T-helper 1 cell (primary cell): Measurements from ENCODE around the gene NPY.

Source experiments
- DNase-seq, 5 donors: peaks; one replicate each; pipeline ENCODE4 v3.0.0-alpha.2; 2012 to 2020

The NPY gene

DNA sequence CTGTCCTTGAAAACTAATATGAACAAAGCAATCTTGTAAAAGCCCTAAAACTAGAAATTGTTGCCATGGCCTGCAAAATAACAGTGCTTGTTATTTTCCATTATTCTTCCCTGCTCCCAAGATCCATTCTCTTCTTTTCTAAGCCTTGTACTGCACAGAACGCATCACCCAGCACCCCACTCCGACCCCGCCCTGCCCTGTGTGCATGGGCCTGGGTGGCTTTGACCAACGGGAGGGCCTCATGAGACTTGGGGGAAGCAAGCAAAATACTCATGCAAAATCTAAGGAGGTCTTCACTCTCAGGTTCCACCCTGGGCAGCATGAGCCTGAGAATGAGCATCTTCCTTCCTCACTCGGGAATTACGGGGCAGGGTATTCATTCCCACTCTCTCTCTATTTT lies 32.4 kb downstream of the NPY start:
- no peak for DNase-seq

DNA sequence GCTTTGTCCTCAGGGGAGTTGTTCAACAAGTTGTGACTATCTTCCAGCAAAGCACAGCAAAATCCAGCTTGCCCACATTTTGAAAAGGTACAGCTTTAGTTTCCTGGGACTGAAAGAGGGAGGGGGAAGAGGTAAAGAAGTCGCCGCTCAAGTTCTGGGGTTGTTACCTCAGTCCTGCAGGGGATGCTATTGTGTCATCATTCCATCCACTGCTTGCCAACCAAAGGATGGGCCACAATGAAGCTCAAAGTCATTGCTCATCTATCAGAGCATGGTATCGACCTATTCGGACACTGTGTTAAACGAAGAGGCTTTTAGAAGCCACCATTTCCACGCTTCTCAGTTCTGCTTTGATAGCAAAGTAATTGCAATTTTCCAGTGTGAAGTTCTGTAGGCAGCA lies 34.3 kb downstream of the NPY start:
- DNase-seq, result peak in 1 of 5 donors; percentile 8

DNA sequence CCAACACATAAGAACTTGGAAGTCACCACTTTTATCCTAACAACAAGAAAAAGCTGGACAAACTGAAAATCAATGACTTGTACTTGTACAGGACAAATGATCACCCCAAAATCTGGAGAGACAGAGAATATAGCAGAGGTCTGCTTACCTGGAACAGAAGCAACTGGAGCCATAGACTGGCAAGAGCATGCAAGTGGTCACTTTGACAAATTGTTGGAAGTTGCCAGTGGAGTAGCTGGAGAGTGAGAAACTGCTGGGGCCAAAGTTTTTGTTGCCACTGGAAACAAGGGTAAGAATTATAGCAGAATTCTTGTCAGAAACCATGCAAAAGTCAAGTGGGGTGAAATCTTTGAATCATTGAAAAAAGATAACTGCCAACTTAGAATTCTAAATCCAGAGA lies 35.2 kb downstream of the NPY start:
- DNase-seq, result no peak

DNA sequence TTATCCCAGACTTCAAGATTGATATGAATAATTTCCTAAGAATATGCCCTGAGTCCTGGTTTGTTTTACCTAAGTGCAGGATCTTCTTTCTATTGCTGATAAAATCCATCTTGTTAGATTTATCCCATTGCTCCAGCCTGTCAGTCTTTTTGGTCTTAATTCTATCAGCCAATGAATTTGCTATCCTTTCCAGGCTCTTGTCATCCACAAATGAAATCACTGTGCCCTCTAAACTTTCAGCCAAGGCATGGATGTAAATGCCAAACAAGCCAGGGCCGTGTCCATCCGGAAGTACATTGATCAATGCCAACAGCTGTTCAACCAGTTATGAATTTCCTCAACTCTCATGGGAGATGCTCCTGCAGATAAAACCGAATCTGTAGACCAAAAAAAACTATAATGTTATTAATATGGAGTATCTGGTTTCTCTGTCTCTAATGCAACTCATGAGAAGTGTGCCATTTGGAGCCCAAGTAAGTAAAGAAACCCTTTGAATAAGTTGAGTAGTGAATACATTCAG lies 40.0 kb downstream of the NPY start:
- no peak for DNase-seq

DNA sequence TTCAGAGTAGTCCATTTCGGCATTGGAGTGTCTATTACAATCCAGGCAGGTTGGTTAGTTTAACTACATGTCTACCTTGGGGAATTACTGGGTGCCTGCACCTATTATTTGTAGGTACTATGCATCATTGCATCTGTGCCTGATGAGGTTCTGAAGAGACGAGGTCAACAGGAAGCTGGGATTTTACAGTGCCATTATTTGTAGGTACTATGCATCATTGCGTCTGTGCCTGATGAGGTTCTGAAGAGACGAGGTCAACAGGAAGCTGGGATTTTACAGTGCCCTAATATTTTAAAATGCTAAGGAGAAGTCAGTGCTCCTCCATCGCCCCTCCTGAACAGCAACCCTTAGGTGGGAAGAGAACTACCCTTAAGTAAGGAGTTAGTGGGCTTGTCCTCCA lies 41.7 kb downstream of the NPY start:
- no peak for DNase-seq

DNA sequence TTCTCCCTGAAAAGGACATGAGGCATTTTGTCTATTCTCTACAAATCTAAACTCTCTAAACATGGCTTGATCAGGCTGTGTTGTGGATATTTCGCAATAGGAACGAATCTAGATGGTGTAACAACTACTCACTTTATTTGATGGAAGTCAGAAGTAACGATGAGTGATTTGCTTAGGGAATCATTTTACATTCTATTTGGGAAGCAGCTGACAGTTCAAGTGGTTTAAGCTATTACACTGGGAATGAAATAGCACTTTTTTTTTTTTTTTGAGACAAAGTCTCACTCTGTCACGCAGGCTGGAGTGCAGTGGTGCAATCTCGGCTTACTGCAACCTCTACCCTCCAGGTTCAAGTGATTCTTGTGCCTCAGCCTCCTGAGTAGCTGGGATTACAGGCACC lies 44.1 kb downstream of the NPY start:
- no peak for DNase-seq

DNA sequence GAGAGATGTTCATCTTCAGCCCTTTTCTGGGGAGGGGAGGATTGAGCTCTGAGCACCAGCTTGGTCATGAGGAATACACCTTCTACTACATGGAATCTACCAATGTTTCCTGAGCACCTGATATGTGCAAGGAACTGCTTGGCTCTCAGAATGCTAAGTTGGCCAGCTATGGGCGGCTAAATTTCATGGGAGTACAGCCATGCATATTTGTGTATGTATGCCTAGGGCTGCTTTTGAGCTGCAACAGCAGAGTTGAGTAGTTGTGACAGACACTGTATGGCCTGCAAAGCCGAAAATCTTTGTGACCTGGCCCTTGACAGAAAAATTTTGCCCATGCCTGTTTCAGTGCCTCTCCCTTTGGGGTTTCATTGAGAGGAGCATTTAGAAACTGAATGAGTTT lies 44.9 kb downstream of the NPY start:
- no peak for DNase-seq

DNA sequence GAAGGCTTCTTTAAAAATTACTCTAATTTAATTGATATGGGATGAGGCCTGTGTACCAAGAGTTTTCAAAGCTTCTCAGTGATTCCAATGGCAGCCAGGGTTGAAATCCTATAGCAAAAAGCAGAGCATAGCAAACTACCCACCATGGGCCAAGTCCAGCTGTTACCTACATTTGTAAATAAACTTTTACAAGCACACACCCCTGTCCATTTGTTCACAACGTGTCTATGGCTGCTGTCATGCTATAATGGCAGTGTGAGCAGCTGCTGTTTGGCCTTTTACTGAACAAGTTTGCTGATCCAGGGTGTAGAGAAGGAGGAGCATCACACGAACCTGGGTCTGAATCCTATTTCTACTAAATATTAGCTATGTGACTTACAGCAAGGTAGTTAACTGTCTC lies 50.0 kb downstream of the NPY start:
- DNase-seq, result no peak

DNA sequence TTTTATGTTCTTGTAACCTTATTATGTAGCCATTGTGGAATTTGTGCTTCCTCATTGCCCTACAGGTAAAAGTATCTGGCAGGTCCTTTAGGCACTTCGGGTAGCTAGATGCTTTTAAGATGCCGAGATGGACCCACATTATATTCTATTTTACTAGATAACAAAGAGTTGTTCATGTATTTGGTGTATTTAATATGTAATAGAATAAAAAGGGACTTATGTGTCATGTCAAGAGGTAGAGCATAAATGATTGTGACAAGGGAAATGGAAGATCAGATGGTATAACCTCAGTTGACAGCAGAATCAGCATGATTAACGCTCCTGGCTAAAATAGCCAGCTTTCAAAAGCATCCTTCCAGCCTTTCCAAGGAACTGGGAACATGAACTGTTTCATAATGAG lies 50.6 kb downstream of the NPY start:
- DNase-seq, result no peak

DNA sequence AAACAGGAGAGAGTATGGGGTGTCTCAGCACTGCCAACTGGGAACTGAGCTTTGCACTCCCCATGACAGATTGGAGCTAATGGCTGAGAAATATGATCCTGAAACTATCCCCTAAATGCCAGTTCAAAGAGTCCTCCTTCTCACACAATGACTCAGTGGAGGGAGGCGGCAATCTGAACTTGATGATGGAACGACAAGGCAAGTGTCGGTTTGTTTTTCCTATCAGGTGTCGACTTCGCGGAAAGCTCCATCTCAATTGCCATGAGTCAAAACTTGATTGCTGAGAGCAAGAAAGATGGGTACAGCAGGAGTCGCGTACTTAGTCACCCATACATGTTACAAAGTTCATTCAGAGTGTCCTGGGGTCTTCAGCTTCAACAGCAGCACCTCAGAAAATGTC lies 52.5 kb downstream of the NPY start:
- DNase-seq, result peak in 1 of 5 donors; percentile 66

DNA sequence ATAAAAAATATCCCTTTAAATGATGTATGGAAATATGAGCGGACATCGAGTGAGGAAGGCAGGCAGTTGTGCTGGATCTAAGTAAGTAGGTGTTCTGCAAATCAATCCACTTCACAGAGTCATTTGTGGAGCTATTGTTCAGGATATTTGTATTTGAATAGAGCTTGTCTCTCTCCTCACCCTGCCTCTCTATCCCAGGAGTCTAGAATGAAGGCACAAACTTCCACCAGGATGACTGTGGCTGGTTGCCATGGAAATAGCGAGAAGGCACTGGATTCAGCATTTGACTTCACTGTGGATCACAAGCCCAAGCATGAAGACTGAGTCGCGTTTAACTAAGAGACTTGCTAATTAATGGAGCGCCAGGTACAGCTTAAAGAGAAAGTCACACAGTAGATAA lies 53.2 kb downstream of the NPY start:
- DNase-seq, result no peak

DNA sequence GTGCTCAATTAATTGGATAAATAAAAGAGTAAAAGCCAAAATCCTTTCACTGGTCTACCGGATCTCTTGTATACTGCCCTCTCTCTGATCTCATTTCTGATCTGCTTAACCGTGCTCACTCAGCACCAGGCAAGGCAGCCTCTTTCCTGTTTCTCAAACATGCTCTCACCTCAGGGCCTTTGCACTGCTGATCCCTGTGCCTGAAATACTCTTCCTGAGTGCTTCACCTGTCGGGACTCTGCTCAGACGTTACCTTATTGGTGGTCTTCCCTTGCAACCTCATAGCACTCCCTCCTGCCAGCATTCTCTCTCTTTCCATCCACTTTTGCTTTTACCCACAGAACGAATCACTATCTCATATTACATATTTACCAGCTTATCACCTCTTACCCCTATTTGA lies 55.6 kb downstream of the NPY start:
- DNase-seq, result no peak

DNA sequence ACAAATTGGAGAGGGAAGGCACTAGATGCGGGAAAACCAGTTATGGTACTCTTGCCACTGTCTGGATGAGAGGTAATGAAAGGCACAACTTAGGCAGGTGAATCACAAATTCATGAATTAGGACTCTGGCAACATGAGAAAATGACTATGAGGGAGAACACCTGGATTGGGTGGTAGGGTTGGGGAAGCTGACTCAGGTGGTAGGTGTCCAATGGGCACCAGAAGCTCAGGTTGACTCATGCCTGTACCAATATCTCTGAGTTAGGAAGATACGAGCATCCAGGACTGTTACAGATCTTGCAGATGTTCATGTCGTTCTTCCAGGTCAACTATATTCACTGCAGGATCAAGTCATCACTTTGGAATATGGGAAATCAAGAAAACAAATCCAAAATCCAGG lies 56.7 kb downstream of the NPY start:
- DNase-seq, result no peak
